IPS DF 4.7 (cell line): ENCODE measurements around the gene MSH2.
"Not testable (repeated sequence)": the region's sequence is repeated elsewhere in the genome, so short reads cannot be mapped to it uniquely, and the experiment has no call there.

Source experiments
- DNase-seq: peaks from one replicate; pipeline ENCODE4 v3.0.0-alpha.2; 2013; ENCODE audit warnings: low spot score; ENCODE audit errors: extremely low read depth

MSH2 gene

GRCh38 chr2:47479863-47480262 is 76.9 kb downstream of the MSH2 start:
- DNase-seq: no peak

GRCh38 chr2:47483191-47483590 is 80.2 kb downstream of the MSH2 start:
- no peak for DNase-seq

GRCh38 chr2:47484396-47484795 is 81.4 kb downstream of the MSH2 start:
- no peak for DNase-seq

GRCh38 chr2:47485177-47485576 is 82.2 kb downstream of the MSH2 start:
- no peak for DNase-seq

GRCh38 chr2:47485751-47486300 is 82.9 kb downstream of the MSH2 start:
- no peak for DNase-seq

GRCh38 chr2:47486841-47487497 is 84.0 kb downstream of the MSH2 start:
- DNase-seq: no peak

- no peak for DNase-seq
Observed at GRCh38 chr2:47487498-47487875, 84.5 kb downstream of the MSH2 start.

- no peak for DNase-seq
Observed at GRCh38 chr2:47488870-47489584, 86.1 kb downstream of the MSH2 start.

GRCh38 chr2:47490406-47490805 is 87.5 kb downstream of the MSH2 start:
- no peak for DNase-seq

GRCh38 chr2:47493317-47494035 is 90.5 kb downstream of the MSH2 start:
- no peak for DNase-seq

- no peak for DNase-seq
Observed at GRCh38 chr2:47494267-47495130, 91.5 kb downstream of the MSH2 start.

- DNase-seq: no peak
Observed at GRCh38 chr2:47497843-47498460, 95.0 kb downstream of the MSH2 start.

GRCh38 chr2:47499093-47499492 is 96.1 kb downstream of the MSH2 start:
- no peak for DNase-seq

GRCh38 chr2:47499621-47500309 is 96.8 kb downstream of the MSH2 start:
- DNase-seq: no peak

GRCh38 chr2:47501374-47502200 is 98.6 kb downstream of the MSH2 start:
- no peak for DNase-seq

GRCh38 chr2:47502498-47502897 is 99.5 kb downstream of the MSH2 start:
- not testable (repeated sequence) for DNase-seq

GRCh38 chr2:47503481-47504070 is 100.6 kb downstream of the MSH2 start:
- no peak for DNase-seq

GRCh38 chr2:47504174-47504810 is 101.3 kb downstream of the MSH2 start:
- DNase-seq: no peak
